ACC112 (cell line): ENCODE data around the gene THRSP.
"Not testable (repeated sequence)": the region's sequence is repeated elsewhere in the genome, so short reads cannot be mapped to it uniquely, and the experiment has no call there.

ENCODE experiments used
- H2AFZ ChIP-seq: fragments of 200-600 bp; sonication (generic); one replicate; pipeline ENCODE4 v1.6.0; 2017; ENCODE audit warnings: antibody characterized with exemption, low read length; ENCODE audit not compliant: unreplicated experiment
- H3K27ac ChIP-seq: fragments of 200-600 bp; sonication (generic); 2 replicates; pipeline ENCODE4 v1.5.1; 2014; ENCODE audit warnings: low read depth, mild to moderate bottlenecking, antibody characterized with exemption, low read length, moderate library complexity
- H3K27me3 ChIP-seq: fragments of 200-600 bp; sonication (generic); 2 replicates; pipeline ENCODE4 v1.6.1; 2014; ENCODE audit warnings: mild to moderate bottlenecking, antibody characterized with exemption, low read length, moderate library complexity, mixed read lengths; ENCODE audit not compliant: insufficient read depth
- H3K36me3 ChIP-seq: fragments of 200-600 bp; sonication (generic); 2 replicates; pipeline ENCODE4 v1.6.1; 2016; ENCODE audit warnings: mild to moderate bottlenecking, antibody characterized with exemption, low read length, moderate library complexity, mixed read lengths; ENCODE audit not compliant: insufficient read depth
- H3K4me1 ChIP-seq: fragments of 200-600 bp; sonication (generic); one replicate; pipeline ENCODE4 v1.6.1; 2016; ENCODE audit warnings: low read length, mixed read lengths; ENCODE audit not compliant: insufficient read depth, unreplicated experiment, control insufficient read depth
- H3K4me3 ChIP-seq: fragments of 200-600 bp; sonication (generic); 2 replicates; pipeline ENCODE4 v1.5.1; 2014; ENCODE audit warnings: mild to moderate bottlenecking, low read depth, low read length
- H3K79me2 ChIP-seq: fragments of 200-600 bp; sonication (generic); one replicate; pipeline ENCODE4 v1.6.0; 2016; ENCODE audit warnings: low read length; ENCODE audit not compliant: control insufficient read depth, unreplicated experiment, insufficient read depth

THRSP gene

GRCh38 chr11:78063440-78064181, at the start of gene THRSP:
Gene THRSP, plus strand, starts transcription at chr11:78063861. Its CDS starts 21 bp downstream, at chr11:78063882.
- no peak within 1 kb of the TSS for H3K27ac ChIP-seq
- no peak within 1 kb of the TSS for H2AFZ ChIP-seq
- H3K36me3 ChIP-seq, result no peaks in the 10 kb centered on the region
- H3K4me1 ChIP-seq, result peaks cover 5% of the 10 kb centered on the region
- no peak within 1 kb of the TSS for H3K4me3 ChIP-seq
- H3K79me2 ChIP-seq, result no peaks in the 10 kb centered on the region
- H3K27me3 ChIP-seq, result no peaks in the 10 kb centered on the region

GRCh38 chr11:78014937-78015520, 48.6 kb upstream of the THRSP start:
- not testable (repeated sequence) for H2AFZ ChIP-seq, H3K4me1 ChIP-seq, H3K4me3 ChIP-seq, H3K79me2 ChIP-seq, H3K27me3 ChIP-seq, H3K36me3 ChIP-seq, H3K27ac ChIP-seq

- no peaks in the 10 kb centered on the region for H3K27me3 ChIP-seq
- no peak overlapping the region for H3K4me3 ChIP-seq
- no peak overlapping the region for H3K27ac ChIP-seq
- peaks cover 4% of the 10 kb centered on the region; the same call in 1 of the 2 replicates for H3K36me3 ChIP-seq
- H3K79me2 ChIP-seq, result no peaks in the 10 kb centered on the region
- H3K4me1 ChIP-seq, result peaks cover 4% of the 10 kb centered on the region
- no peak overlapping the region for H2AFZ ChIP-seq
Measured at GRCh38 chr11:78015878-78016277, 47.8 kb upstream of the THRSP start.

- H3K27me3 ChIP-seq, result no peaks in the 10 kb centered on the region
- no peak overlapping the region for H3K4me3 ChIP-seq
- H3K79me2 ChIP-seq, result no peaks in the 10 kb centered on the region
- peaks cover 9% of the 10 kb centered on the region for H3K4me1 ChIP-seq
- peaks cover 4% of the 10 kb centered on the region; the same call in 1 of the 2 replicates for H3K36me3 ChIP-seq
- H3K27ac ChIP-seq, result no peak overlapping the region
- no peak overlapping the region for H2AFZ ChIP-seq
Measured at GRCh38 chr11:78019808-78020207, 43.9 kb upstream of the THRSP start.

GRCh38 chr11:78020246-78020645, 43.4 kb upstream of the THRSP start:
- Histone ChIP-seq H3K27me3 (no peaks in the 10 kb centered on the region), H3K36me3 (peaks cover 4% of the 10 kb centered on the region; the same call in 1 of the 2 replicates), H3K4me1 (peaks cover 9% of the 10 kb centered on the region), H3K79me2 (no peaks in the 10 kb centered on the region), H2AFZ (no peak overlapping the region), H3K4me3 (no peak overlapping the region), H3K27ac (no peak overlapping the region)

GRCh38 chr11:78021611-78022010, 42.0 kb upstream of the THRSP start:
- H2AFZ ChIP-seq, result no peak overlapping the region
- peaks cover 9% of the 10 kb centered on the region for H3K4me1 ChIP-seq
- H3K36me3 ChIP-seq, result no peaks in the 10 kb centered on the region
- no peaks in the 10 kb centered on the region for H3K79me2 ChIP-seq
- no peaks in the 10 kb centered on the region for H3K27me3 ChIP-seq
- H3K4me3 ChIP-seq, result no peak overlapping the region
- no peak overlapping the region for H3K27ac ChIP-seq

GRCh38 chr11:78022397-78023396, 41.0 kb upstream of the THRSP start, which contains the start of gene KCTD14:
Gene KCTD14, minus strand, starts transcription at chr11:78023276. Its CDS starts 27 bp downstream, at chr11:78023249.
- Histone ChIP-seq H3K36me3 (no peaks in the 10 kb centered on the region), H2AFZ (peak within 1 kb of the TSS; percentile 82), H3K4me3 (peak within 1 kb of the TSS; percentile 80), H3K27ac (no peak within 1 kb of the TSS), H3K27me3 (no peaks in the 10 kb centered on the region), H3K4me1 (peaks cover 9% of the 10 kb centered on the region), H3K79me2 (no peaks in the 10 kb centered on the region)

GRCh38 chr11:78023426-78023825, 40.2 kb upstream of the THRSP start:
- H3K27me3 ChIP-seq, result no peaks in the 10 kb centered on the region
- H3K4me3 ChIP-seq, result peak overlapping the region; percentile 80
- no peaks in the 10 kb centered on the region for H3K36me3 ChIP-seq
- no peak overlapping the region for H3K27ac ChIP-seq
- H2AFZ ChIP-seq, result peak overlapping the region; percentile 82
- no peaks in the 10 kb centered on the region for H3K79me2 ChIP-seq
- peaks cover 9% of the 10 kb centered on the region for H3K4me1 ChIP-seq

GRCh38 chr11:78025378-78025777, 38.3 kb upstream of the THRSP start:
- no peaks in the 10 kb centered on the region for H3K79me2 ChIP-seq
- H3K27me3 ChIP-seq, result no peaks in the 10 kb centered on the region
- H2AFZ ChIP-seq, result no peak overlapping the region
- no peak overlapping the region for H3K4me3 ChIP-seq
- H3K4me1 ChIP-seq, result peaks cover 11% of the 10 kb centered on the region
- no peak overlapping the region for H3K27ac ChIP-seq
- no peaks in the 10 kb centered on the region for H3K36me3 ChIP-seq

GRCh38 chr11:78027759-78028158, 35.9 kb upstream of the THRSP start:
- no peak overlapping the region for H3K4me3 ChIP-seq
- no peak overlapping the region for H3K27ac ChIP-seq
- no peak overlapping the region for H2AFZ ChIP-seq
- no peaks in the 10 kb centered on the region for H3K27me3 ChIP-seq
- H3K4me1 ChIP-seq, result peaks cover 14% of the 10 kb centered on the region
- H3K36me3 ChIP-seq, result no peaks in the 10 kb centered on the region
- no peaks in the 10 kb centered on the region for H3K79me2 ChIP-seq
